HG03439 (cell line): ENCODE measurements around the gene KRTAP10-6.
"Not testable (repeated sequence)": the region's sequence is repeated elsewhere in the genome, so short reads cannot be mapped to it uniquely, and the experiment has no call there.

Experiments used
- ATAC-seq: cut with Tn5 transposase; IDR thresholded peaks from one replicate; pipeline ENCODE4 v1.9.1; 2021; ENCODE audit warnings: mild to moderate bottlenecking, moderate library complexity; ENCODE audit not compliant: unreplicated experiment

Gene KRTAP10-6

DNA sequence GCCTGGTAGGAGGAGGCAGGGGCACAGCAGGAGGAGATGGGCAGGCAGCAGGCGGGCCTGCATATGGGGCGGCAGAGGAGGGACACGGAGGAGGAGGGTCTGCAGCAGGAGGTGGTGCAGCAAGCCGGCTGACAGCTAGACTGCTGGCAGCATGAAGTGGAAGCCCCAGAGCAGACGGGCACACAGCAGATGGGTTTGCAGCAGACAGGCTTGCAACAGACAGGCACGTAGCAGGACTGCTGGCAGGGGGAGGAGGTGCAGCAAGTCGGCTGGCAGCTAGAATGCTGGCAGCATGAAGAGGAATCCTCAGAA is 12.5 kb downstream of the KRTAP10-6 start:
- ATAC-seq, result no peak

DNA sequence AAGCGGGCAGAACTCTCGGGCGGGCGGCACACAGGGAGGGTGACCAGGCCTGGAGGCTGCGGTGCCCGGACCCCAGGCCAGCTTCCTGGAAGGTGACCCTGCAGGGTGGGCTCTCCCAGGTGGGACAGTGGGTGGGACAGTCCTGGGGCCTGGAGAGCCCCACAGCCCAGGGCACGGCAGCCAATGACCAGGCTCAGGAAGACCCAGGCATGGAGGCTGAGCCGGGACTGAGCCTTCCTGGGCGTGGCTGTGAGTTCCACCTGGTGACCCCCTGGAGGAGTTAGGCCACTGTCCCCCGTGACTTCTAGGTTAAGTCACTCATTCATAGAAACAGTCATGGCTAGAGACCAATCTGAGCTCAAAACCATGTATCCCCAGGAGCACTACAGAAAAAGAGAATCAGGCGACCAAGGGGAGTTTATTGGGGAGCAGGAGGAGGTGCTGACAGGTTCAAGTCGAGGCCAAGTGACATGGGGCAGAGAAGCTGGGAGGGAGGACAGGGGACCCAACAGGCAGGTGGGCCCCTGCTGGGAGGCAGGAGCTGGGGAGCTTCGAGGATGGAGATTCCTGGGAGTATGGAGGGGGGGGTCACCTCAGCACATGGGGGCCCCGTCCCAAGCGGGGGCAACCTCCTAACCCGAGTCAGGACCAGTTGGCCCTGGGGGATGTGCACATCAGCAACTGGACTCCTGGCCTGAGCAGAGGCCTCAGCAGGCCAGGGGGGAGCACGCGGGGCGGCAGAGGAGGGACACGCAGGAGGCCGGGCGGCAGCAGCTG is 13.1 kb downstream of the KRTAP10-6 start:
- ATAC-seq, result no peak

GRCh38 chr21:44578371-44579055 is 13.8 kb downstream of the KRTAP10-6 start:
- no peak for ATAC-seq

GRCh38 chr21:44576025-44576420 is 16.3 kb downstream of the KRTAP10-6 start:
- no peak for ATAC-seq

GRCh38 chr21:44575307-44576024 is 16.8 kb downstream of the KRTAP10-6 start:
- ATAC-seq, result no peak

- ATAC-seq, result no peak
These were observed 17.6 kb downstream of the KRTAP10-6 start for GRCh38 chr21:44574457-44575306.

- ATAC-seq, result not testable (repeated sequence)
These were observed 18.5 kb downstream of the KRTAP10-6 start, which contains the start of gene KRTAP10-4 for GRCh38 chr21:44573630-44574456. TSS of gene KRTAP10-4 (plus strand) at chr21:44573729. CDS start at chr21:44573759, 30 bp downstream.

GRCh38 chr21:44572959-44573583 is 19.2 kb downstream of the KRTAP10-6 start:
- no peak for ATAC-seq

DNA sequence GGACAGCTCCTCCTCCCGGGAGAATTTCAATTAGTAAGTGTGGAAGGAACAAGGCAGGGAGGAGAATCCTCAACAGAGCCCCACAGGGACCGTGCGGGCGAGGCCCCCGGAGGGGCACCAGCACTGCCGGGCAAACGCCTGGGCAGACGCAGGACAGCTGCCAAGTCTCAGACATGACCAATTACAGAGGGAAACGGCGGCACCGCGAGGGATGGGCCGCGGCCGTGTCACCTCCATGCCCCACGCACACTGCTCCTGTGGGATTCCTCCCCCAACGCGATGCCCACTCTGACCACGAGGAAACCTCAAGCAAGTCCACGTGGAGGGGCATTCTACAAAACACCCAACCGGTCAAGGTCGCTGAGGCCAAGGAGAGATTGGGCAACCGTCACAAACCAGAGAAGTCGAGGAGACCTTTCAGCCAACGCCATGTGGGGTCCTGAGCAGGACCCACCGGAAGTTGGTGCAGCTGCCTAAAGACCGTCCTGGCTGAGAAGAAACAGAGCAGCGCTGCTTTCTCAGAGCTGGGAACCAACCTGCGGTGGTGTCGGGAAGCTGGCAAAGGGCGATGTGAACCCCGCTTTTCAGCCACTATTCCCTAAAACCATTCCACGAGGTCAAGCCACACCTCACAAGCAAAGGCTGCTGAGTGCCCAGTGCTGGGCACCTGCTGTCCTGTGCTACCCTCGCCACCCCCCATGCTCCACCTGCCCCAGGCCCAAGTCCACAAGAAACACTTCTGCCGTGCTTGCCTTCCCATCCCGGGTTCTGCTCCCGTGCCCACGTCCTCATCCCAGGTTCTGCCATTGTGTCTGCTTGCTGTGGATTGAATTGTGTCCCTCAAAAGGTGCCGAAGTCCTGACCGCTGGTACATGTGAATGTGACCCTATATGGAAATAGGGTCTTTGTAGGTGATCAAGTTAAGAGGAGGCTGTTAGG is 20.2 kb downstream of the KRTAP10-6 start:
- ATAC-seq, result no peak

DNA sequence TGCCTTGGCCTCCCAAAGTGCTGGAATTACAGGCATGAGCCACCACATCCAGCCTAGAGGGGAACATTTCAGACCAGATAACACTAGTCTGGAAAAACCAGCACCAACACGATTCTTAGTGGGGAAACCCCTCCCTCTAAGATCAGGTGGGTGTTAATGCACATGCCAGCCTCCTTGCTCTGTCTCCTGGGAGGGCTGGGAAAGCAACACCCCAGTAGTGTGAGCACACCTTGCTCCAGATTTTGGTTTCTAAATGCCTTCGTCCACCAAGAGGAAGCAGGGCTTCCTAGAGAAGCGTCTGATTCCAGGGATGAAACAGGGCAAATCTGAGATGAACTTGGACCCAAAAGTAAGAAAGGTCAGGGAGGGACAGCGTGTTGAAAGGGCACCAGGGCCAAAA is 21.0 kb downstream of the KRTAP10-6 start:
- no peak for ATAC-seq

DNA sequence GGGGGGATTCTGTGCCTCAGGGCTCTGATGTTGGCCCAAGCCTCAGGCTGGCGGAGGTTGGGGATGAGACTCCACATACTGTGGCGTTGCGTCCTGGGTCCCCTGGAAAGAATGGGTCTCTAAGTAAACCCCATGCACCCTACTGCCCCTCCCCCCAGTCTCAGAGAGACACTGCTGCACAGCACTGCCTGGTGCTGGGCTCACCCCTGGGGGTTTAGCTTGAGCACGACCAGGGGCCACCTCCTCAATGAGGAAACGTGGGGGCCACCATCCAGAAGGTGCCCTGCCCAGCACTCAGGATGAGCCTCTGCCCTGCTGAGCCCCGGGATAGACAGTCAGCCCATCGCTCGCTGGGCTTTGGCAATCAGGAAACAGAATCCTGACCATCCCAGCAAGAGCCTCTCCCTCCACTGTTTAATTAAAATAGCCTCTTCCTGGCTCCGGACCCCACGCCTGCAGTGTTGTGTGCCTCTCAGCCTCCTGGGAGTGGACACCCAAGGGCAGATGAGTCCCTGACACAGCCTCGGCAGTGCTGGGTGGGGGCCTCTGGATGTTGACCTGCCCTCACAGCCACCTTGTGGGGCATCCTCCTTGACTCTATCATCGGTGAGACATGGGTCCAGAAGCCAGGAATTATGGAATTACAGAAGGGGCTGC is 22.3 kb downstream of the KRTAP10-6 start:
- ATAC-seq, result no peak

DNA sequence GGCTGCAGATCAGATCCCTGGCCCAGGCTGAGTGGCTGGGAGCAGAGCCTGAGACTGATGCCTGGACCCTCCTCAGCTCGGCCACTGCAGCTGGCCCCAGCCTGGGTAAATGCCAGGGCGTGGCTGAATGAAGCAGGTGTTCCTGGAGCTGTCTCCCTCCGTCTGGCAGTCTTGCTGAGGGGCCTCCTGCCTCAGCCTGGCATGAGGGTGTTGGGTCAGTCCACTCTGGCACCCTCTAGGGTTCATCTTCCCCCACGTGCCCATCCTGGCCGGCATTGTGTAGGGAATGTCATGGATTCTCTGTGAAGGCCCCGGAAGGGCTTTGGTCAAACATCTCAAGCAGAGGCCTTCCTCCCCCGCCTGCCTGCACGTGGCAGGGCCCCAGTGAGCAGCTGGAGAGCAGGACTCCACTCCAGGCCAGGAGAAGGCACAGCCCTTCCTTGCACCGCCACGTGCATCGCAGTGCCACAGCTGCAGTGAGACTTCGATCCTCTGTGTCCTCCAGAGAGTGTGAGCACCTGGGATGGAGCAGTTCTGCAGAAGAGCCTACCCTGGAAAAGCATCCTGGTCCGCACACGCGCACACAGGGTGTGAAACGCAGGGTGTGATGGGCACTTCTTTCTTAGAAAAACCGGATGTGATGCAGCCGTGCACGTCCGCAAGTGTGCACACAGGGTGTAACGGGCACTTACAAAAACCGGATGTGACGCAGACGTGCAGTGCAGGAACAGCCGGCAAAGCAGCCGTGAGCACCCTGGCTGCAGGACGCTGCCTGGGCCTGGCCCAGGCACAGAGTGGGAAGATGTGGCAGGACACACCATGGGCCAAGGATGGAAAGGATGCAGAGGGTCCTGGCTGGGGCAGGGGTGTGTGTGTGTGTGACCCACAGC is 23.4 kb downstream of the KRTAP10-6 start:
- no peak for ATAC-seq

DNA sequence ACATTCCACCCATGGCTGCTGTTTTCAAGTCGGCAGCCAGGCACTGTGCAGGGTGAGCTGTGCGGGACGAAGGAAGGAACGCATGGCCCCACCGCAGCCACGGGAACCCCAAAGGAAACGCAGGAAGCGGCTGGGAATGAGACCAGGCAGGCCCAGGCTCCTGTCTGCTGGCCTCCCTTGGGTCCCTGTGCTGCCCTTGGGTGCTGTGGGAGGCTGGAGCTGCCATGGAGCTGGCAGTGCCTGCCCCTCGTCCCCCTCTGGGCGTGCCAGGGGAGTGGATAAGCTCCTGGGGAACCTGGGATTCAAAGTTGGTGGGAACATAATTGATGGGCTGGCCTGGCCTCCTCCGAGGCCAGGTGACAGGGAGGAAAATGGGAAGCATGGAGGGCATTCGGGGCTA is 24.0 kb downstream of the KRTAP10-6 start:
- ATAC-seq, result no peak

GRCh38 chr21:44567481-44568171 is 24.7 kb downstream of the KRTAP10-6 start:
- no peak for ATAC-seq

- no peak for ATAC-seq
These were observed 25.9 kb downstream of the KRTAP10-6 start for GRCh38 chr21:44566403-44566802.

- ATAC-seq, result no peak
These were observed 27.3 kb downstream of the KRTAP10-6 start for GRCh38 chr21:44564886-44565598.
